CD8-positive, alpha-beta memory T cell (primary cell): ENCODE measurements around the gene SLC5A2. TPM values are rescaled to one million over a fixed set of nuclear protein-coding genes. Genes with fewer than 3 reads are reported as not detected.

Experiments used
- CTCF ChIA-PET: fragments of 350-600 bp; sonication (Branson Sonifier 250); formaldehyde crosslinking; loops from one replicate; lab custom pipeline; 2021; ENCODE audit warnings: antibody characterized with exemption; lab: Charles Lee
- POLR2A ChIA-PET: fragments of 350-600 bp; sonication (Branson Sonifier 250); formaldehyde crosslinking; loops from one replicate; lab custom pipeline; 2021; ENCODE audit warnings: antibody characterized with exemption; lab: Charles Lee
- DNase-seq, 5 donors: peaks; one replicate each; pipeline versions ENCODE4 v3.0.0 to v3.0.0-alpha.2; 2020 to 2022; ENCODE audit warnings: mixed read lengths in 1 of 5
- H3K27ac ChIP-seq: one replicate; pipeline ENCODE4 v1.7.0; 2013; ENCODE audit warnings: low read depth, mild to moderate bottlenecking, low read length, moderate library complexity
- H3K27me3 ChIP-seq: 2 replicates; pipeline ENCODE4 v1.7.0; 2013; ENCODE audit warnings: low read length, mild to moderate bottlenecking; ENCODE audit not compliant: insufficient read depth, poor library complexity, severe bottlenecking
- H3K36me3 ChIP-seq: 2 replicates; pipeline ENCODE4 v1.7.0; 2013; ENCODE audit warnings: mild to moderate bottlenecking, low read length, moderate library complexity; ENCODE audit not compliant: insufficient read depth
- H3K4me1 ChIP-seq: 2 replicates; pipeline ENCODE4 v1.7.0; 2013; ENCODE audit warnings: mild to moderate bottlenecking, low read length, moderate library complexity; ENCODE audit not compliant: insufficient read depth
- H3K4me3 ChIP-seq: 2 replicates; pipeline ENCODE4 v1.7.0; 2013; ENCODE audit warnings: mild to moderate bottlenecking, low read length
- H3K9me3 ChIP-seq: 2 replicates; pipeline ENCODE4 v1.7.0; 2013; ENCODE audit warnings: mild to moderate bottlenecking, low read length
- H3K27ac Mint-ChIP-seq, 8 donors: one replicate each; pipeline ENCODE4 v1.8.0; 2020 to 2021; ENCODE audit warnings: mixed read lengths in 8 of 8, mild to moderate bottlenecking in 6 of 8, inconsistent platforms in 3 of 8, moderate library complexity in 3 of 8
- H3K27me3 Mint-ChIP-seq, 2 donors: one replicate each; pipeline ENCODE4 v1.8.0; 2020 to 2021; ENCODE audit warnings: mixed read lengths in 2 of 2, mild to moderate bottlenecking in 1 of 2, moderate library complexity in 1 of 2
- H3K36me3 Mint-ChIP-seq, 3 donors: one replicate each; pipeline ENCODE4 v1.8.0; 2020 to 2021; ENCODE audit warnings: mixed read lengths in 3 of 3, inconsistent platforms in 1 of 3, mild to moderate bottlenecking in 1 of 3
- H3K4me1 Mint-ChIP-seq, 3 donors: one replicate each; pipeline ENCODE4 v1.8.0; 2020 to 2021; ENCODE audit warnings: mixed read lengths in 3 of 3, inconsistent platforms in 1 of 3, mild to moderate bottlenecking in 1 of 3
- H3K4me3 Mint-ChIP-seq, 7 donors: one replicate each; pipeline ENCODE4 v1.8.0; 2020 to 2021; ENCODE audit warnings: mixed read lengths in 7 of 7, mild to moderate bottlenecking in 6 of 7, moderate library complexity in 4 of 7, inconsistent platforms in 2 of 7
- H3K9me3 Mint-ChIP-seq, 5 donors: one replicate each; pipeline ENCODE4 v1.8.0; 2020 to 2022; ENCODE audit warnings: mixed read lengths in 5 of 5, mild to moderate bottlenecking in 3 of 5, moderate library complexity in 2 of 5, inconsistent platforms in 1 of 5
- polyA plus RNA-seq: library from polyadenylated mRNA; unstranded; fragments of 300-500 nt; fragmentation: Illumina TruSeq; gene quantifications from one replicate; pipeline ENCODE4 v1.2.3, GENCODE V29; 2021
- total RNA-seq, 2 experiments: library from RNA; stranded (reverse); gene quantifications; one replicate each; pipeline ENCODE4 v1.2.3, GENCODE V29; 2021

Gene SLC5A2
- total and polyA plus RNA-seq, 3 experiments from 2014 or later, result 0.24 to 2.0 TPM; not detected in 1

DNA sequence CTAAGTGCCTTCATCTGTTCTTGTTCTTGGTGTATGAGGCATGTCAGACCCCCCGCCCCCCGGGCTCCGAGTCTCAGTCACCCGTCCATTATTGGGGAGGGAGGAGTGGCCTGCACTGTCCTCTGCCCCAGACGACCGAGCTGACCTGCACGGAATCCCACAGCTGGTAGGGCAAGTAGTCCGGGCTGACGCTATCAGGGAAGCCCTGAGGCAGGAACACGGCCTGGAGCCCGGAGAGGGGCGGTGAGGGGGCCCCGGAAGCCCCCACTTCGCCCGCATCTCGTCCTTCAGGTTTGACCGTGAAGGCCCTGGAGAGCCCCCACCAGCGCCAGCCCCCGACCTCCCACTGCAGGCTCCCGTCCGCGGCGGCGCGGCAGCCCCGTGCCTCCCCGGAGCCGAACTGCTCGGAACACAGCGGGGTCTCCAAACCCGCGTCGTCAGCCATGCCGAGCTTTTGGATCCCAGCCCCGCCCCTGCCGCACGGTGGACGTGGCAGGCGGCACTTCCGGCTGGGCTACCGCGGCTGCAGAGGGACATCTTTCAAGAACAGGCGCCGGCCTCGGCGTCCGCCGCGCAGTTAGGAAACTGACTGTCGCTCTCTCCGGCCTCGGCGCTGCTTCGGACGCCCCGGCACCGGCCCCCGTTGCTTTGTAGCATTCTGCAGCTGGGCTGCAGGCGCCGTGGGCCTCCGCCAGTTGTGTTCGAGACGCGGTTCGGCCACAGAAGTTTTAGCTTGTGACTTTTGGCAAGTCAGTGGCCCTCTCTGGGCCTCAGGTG, 25.2 kb downstream of the SLC5A2 start, which contains the start of gene RUSF1:
Gene RUSF1, minus strand, starts transcription at position 463 of the 777 bp plus-strand sequence. Its CDS starts 18 bp downstream, at position 445.
- Mint-ChIP-seq H3K4me3 (peak within 1 kb of the TSS; percentile 88 to 97 (median 93)), H3K4me1 (peaks cover 35 to 62% (median 50%) of the 10 kb centered on the region in 3 donors), H3K36me3 (peaks cover 0 to 30% (median 4%) of the 10 kb centered on the region in 3 donors), H3K27ac (peak within 1 kb of the TSS; percentile 94 to 99 (median 96)), H3K9me3 (no peaks in the 10 kb centered on the region), H3K27me3 (no peaks in the 10 kb centered on the region)
- DNase-seq, result peak; percentile 69 to 86 (median 74)
- no peaks in the 10 kb centered on the region for H3K27me3 ChIP-seq
- ChIA-PET POLR2A (interaction anchor here (0.7 to 2.2 kb wide), 8 partner anchors 13 to 365 kb away, joined by 3 to 15 read pairs (median 5); partner anchors contain the start of genes ARMC5 and ZNF267), CTCF (interaction anchor here (0.9 to 1.6 kb wide), 5 partner anchors 9 to 362 kb away, joined by 3 to 6 read pairs (median 4); no protein-coding TSS in a partner anchor)
- H3K9me3 ChIP-seq, result no peaks in the 10 kb centered on the region
- peak within 1 kb of the TSS; percentile 91 for H3K27ac ChIP-seq
- H3K4me1 ChIP-seq, result peaks cover 30% of the 10 kb centered on the region
- H3K36me3 ChIP-seq, result no peaks in the 10 kb centered on the region
- H3K4me3 ChIP-seq, result peak within 1 kb of the TSS; percentile 61

DNA sequence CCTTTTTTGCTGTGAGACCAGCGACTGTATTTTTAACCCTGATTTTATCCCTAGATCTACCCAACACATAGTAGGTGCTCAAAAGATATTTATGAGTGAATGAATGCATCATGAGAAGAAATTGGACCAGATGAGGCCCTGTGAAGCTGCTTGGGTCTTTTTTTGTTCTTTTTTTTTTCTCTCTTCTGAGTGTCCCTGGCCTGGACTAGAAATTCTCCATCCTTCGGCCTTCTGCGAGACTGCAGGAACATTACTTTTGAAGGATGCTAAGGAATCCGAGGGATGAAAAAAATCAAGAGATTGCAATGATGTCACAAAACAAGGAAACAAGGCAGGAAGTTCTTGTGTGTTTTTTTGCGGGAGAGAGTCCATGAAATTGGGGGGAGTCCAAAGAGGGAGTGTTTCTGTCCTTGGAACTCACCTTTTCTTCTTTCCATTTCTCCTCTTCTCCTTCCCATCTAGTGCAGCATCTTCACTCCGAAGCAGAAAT, 25.8 kb downstream of the SLC5A2 start:
- Histone ChIP-seq H3K9me3 (no peaks in the 10 kb centered on the region), H3K4me3 (peak overlapping the region; percentile 61), H3K36me3 (no peaks in the 10 kb centered on the region), H3K27me3 (no peaks in the 10 kb centered on the region), H3K27ac (peak overlapping the region; percentile 91), H3K4me1 (peaks cover 30% of the 10 kb centered on the region)
- ChIA-PET CTCF (interaction anchor here (0.9 to 1.6 kb wide), 3 partner anchors 10 to 48 kb away, joined by 4 to 6 read pairs (median 4); no protein-coding TSS in a partner anchor), POLR2A (interaction anchor here (0.7 to 2.2 kb wide), 8 partner anchors 13 to 365 kb away, joined by 3 to 15 read pairs (median 5); partner anchors contain the start of genes ARMC5 and ZNF267)
- Mint-ChIP-seq H3K4me3 (peak overlapping the region; percentile 88 to 97 (median 93)), H3K36me3 (peaks cover 0 to 30% (median 4%) of the 10 kb centered on the region in 3 donors), H3K27me3 (no peaks in the 10 kb centered on the region), H3K4me1 (peaks cover 35 to 61% (median 50%) of the 10 kb centered on the region in 3 donors), H3K27ac (peak overlapping the region; percentile 94 to 99 (median 96)), H3K9me3 (no peaks in the 10 kb centered on the region)
- DNase-seq, result no peak

DNA sequence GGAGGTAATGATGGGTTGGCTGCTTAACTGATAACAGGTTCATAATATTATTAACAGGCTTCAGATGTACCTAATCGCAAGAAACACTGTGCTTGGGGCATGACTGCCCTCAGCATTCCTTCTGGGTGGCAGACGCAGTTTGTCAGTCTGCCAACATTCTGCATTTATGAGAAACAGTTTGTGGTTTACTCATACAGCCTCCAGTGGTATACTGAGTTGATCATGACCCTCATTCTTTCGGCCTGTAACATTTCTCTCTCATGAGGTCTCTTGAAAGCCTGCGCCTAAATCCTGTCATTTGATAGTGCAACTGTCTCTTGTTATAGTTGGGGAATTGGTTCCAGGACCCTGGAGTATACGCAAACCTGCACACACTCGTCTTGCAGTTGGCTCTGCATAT, 30.2 kb downstream of the SLC5A2 start:
- Histone ChIP-seq H3K27me3 (no peaks in the 10 kb centered on the region), H3K9me3 (no peaks in the 10 kb centered on the region), H3K27ac (no peak overlapping the region), H3K36me3 (no peaks in the 10 kb centered on the region), H3K4me3 (no peak overlapping the region), H3K4me1 (peaks cover 14% of the 10 kb centered on the region)
- DNase-seq, result no peak
- Mint-ChIP-seq H3K4me3 (no peak overlapping the region), H3K27me3 (peaks cover 6 to 12% of the 10 kb centered on the region in 2 donors), H3K9me3 (peaks cover 0 to 14% (median 6%) of the 10 kb centered on the region in 5 donors), H3K4me1 (peaks cover 17 to 27% (median 22%) of the 10 kb centered on the region in 3 donors), H3K27ac (peak overlapping the region in 1 of 8 donors; percentile 27), H3K36me3 (peaks cover 0 to 7% (median 0%) of the 10 kb centered on the region in 3 donors)
- ChIA-PET POLR2A (no interaction called here), CTCF (no interaction called here)

DNA sequence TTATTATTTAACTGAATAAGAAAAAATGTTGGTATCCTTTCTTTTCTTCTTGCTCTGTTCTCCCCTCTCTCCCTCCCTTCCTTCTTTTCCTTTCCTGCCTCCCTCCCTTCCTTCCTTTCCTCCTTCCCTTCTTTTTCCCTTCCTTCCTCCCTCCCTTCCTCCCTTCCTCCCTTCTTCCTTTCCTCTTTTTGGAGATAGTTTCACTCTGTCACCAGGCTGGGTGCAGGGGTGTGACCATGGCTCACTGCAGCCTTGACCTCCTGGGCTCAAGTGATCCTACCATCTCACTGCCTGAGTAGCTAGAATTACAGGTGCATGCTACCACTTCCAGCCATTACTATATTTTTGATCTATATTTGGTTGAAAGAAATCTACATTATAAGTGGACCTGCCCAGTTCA, 31.0 kb downstream of the SLC5A2 start:
- H3K9me3 ChIP-seq, result no peaks in the 10 kb centered on the region
- ChIA-PET POLR2A (no interaction called here), CTCF (interaction anchor here (0.6 kb wide), 1 partner anchor 34 kb away, joined by 3 read pairs; no protein-coding TSS in a partner anchor)
- H3K36me3 ChIP-seq, result no peaks in the 10 kb centered on the region
- peak overlapping the region in 1 of 7 donors; percentile 34 for H3K4me3 Mint-ChIP-seq
- no peak overlapping the region for H3K27ac Mint-ChIP-seq
- H3K4me1 Mint-ChIP-seq, result peaks cover 11 to 19% (median 15%) of the 10 kb centered on the region in 3 donors
- H3K36me3 Mint-ChIP-seq, result no peaks in the 10 kb centered on the region
- peaks cover 12% of the 10 kb centered on the region for H3K4me1 ChIP-seq
- H3K27me3 ChIP-seq, result no peaks in the 10 kb centered on the region
- DNase-seq, result no peak
- peaks cover 8 to 13% of the 10 kb centered on the region in 2 donors for H3K27me3 Mint-ChIP-seq
- H3K9me3 Mint-ChIP-seq, result peaks cover 0 to 14% (median 6%) of the 10 kb centered on the region in 5 donors
- H3K27ac ChIP-seq, result no peak overlapping the region
- H3K4me3 ChIP-seq, result no peak overlapping the region

DNA sequence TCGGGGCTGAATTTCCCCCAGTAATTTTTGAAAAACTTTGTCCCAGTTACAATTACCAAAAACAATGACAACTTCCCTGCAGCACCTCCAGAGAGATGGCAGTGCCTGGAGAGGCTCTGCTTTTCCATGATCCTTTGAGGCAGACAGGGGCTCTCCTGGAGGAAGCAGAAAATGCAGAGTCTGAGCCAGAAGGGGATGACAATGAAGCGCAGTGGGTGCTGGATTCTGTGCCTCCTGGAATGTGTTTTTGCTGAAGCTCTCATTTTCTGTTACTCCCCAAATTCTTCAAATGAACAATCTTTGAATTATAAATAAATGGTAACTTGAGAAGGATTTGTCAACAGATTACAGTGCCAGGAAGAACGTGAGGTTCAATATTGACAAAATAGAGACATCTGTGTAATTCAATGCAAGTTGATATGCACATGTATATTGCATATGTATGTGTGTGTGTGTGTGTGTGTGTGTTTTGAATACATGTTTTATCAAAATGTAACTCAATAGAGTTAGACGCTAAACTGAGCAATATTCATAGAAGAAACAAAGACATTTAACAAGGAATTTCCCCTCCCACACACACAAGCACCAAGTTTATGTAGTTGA, 35.0 kb downstream of the SLC5A2 start:
- peaks cover 8 to 21% of the 10 kb centered on the region in 2 donors for H3K27me3 Mint-ChIP-seq
- H3K4me3 Mint-ChIP-seq, result no peak overlapping the region
- H3K27me3 ChIP-seq, result no peaks in the 10 kb centered on the region
- H3K4me1 ChIP-seq, result no peaks in the 10 kb centered on the region
- no peak overlapping the region for H3K27ac ChIP-seq
- no peaks in the 10 kb centered on the region for H3K4me1 Mint-ChIP-seq
- no peaks in the 10 kb centered on the region for H3K9me3 ChIP-seq
- H3K4me3 ChIP-seq, result no peak overlapping the region
- peaks cover 0 to 14% (median 6%) of the 10 kb centered on the region in 5 donors for H3K9me3 Mint-ChIP-seq
- POLR2A ChIA-PET, result no interaction called here
- H3K27ac Mint-ChIP-seq, result no peak overlapping the region
- CTCF ChIA-PET, result no interaction called here
- H3K36me3 Mint-ChIP-seq, result no peaks in the 10 kb centered on the region
- no peak for DNase-seq
- H3K36me3 ChIP-seq, result no peaks in the 10 kb centered on the region

DNA sequence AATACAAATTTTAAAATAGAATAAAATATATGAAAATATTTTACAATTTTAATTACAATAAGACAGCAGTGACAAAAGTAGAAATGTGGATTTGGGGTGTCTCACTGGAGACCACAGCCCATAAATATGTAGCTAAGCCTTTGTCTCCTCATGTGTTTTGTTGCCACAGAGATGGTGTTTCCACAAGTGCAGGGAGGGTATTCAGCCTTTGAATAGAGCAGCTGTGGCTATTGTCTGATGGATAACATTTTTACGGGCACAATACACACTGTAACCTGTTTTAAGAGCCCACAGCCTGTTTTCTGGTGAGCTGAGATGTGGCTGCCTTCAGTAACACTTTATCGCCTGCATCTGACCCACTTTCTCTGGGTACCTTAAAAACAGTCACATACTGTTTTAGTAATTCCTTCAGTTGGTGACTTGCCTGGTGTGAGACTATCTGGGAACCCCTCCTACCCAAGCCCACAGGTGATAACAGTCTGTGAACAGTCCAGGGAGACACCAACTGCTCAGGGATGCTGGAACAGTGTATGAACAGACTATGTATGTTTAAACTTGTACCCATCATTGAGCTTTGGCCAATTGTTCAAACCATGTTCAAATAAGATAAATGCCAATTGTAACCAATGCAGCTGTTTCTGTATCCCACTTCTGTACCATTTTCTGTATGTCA, 37.0 kb downstream of the SLC5A2 start:
- POLR2A ChIA-PET, result interaction anchor here (0.6 to 0.7 kb wide), 2 partner anchors 32 to 576 kb away, joined by 3 to 4 read pairs; no protein-coding TSS in a partner anchor
- DNase-seq, result no peak
- CTCF ChIA-PET, result no interaction called here
- H3K4me1 ChIP-seq, result no peaks in the 10 kb centered on the region
- no peak overlapping the region for H3K27ac ChIP-seq
- Mint-ChIP-seq H3K36me3 (no peaks in the 10 kb centered on the region), H3K9me3 (peaks cover 0 to 14% (median 6%) of the 10 kb centered on the region in 5 donors), H3K27ac (no peak overlapping the region), H3K27me3 (peaks cover 8 to 23% of the 10 kb centered on the region in 2 donors), H3K4me3 (no peak overlapping the region), H3K4me1 (no peaks in the 10 kb centered on the region)
- H3K4me3 ChIP-seq, result no peak overlapping the region
- no peaks in the 10 kb centered on the region for H3K27me3 ChIP-seq
- no peaks in the 10 kb centered on the region for H3K9me3 ChIP-seq
- H3K36me3 ChIP-seq, result no peaks in the 10 kb centered on the region

DNA sequence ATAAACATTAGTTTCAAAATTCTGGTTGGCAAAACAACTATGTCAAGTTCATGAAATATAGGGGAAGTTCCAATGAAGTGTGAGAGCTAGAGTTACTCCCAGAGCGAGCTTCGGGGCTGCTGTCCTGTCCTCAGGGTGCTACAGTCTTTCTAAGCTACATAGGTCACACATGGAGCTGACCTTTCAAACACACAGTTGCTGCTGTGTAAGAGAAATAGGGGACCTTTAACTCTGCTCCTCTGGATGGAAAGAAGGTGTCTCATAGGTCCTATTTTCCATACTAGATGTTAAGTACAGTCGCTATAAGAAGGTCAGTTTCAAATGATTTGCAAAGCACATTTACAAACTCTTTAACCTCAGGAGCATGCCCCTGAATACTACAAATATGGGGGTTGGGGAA, 38.4 kb downstream of the SLC5A2 start:
- Mint-ChIP-seq H3K27ac (no peak overlapping the region), H3K9me3 (peaks cover 0 to 14% (median 6%) of the 10 kb centered on the region in 5 donors), H3K36me3 (no peaks in the 10 kb centered on the region), H3K4me1 (no peaks in the 10 kb centered on the region), H3K4me3 (no peak overlapping the region), H3K27me3 (peaks cover 8 to 30% of the 10 kb centered on the region in 2 donors)
- Histone ChIP-seq H3K27ac (no peak overlapping the region), H3K36me3 (no peaks in the 10 kb centered on the region), H3K4me3 (no peak overlapping the region), H3K27me3 (no peaks in the 10 kb centered on the region), H3K9me3 (no peaks in the 10 kb centered on the region), H3K4me1 (no peaks in the 10 kb centered on the region)
- ChIA-PET POLR2A (no interaction called here), CTCF (no interaction called here)
- DNase-seq, result no peak
